Activated T-helper 17 cell treated with anti-CD3 and anti-CD28 coated beads, Interleukin-2, amount 50 U/mL, for 72 hours (primary cell): ENCODE data around the gene RALGPS1. TPM values are rescaled to one million over a fixed set of nuclear protein-coding genes. Genes with fewer than 3 reads are reported as not detected.

Source experiments
- ATAC-seq: fragments of 150-1000 bp; cut with Tn5 transposase; replicated peaks from 2 replicates; pipeline ENCODE4 v1.10.0; 2021; ENCODE audit warnings: mild to moderate bottlenecking, moderate library complexity
- H3K27ac Mint-ChIP-seq: one replicate; pipeline ENCODE4 v1.8.0; 2022; ENCODE audit warnings: mixed read lengths
- H3K27me3 Mint-ChIP-seq: one replicate; pipeline ENCODE4 v1.8.0; 2022; ENCODE audit warnings: mixed read lengths
- H3K36me3 Mint-ChIP-seq: one replicate; pipeline ENCODE4 v1.8.0; 2022; ENCODE audit warnings: low read depth, mild to moderate bottlenecking, mixed read lengths
- H3K4me1 Mint-ChIP-seq: one replicate; pipeline ENCODE4 v1.8.0; 2022; ENCODE audit warnings: mixed read lengths
- H3K4me3 Mint-ChIP-seq: one replicate; pipeline ENCODE4 v1.8.0; 2022; ENCODE audit warnings: mild to moderate bottlenecking, mixed read lengths
- H3K9me3 Mint-ChIP-seq: one replicate; pipeline ENCODE4 v1.8.0; 2022; ENCODE audit warnings: mixed read lengths
- total RNA-seq, 2 donors: library from RNA; stranded (reverse); gene quantifications; one replicate each; pipeline ENCODE4 v1.2.3, GENCODE V29; 2022

Gene RALGPS1
- total RNA-seq, 2 donors from 2014 or later, result 2.3 to 3.4 TPM

- no peak overlapping the region for H3K27ac Mint-ChIP-seq
- H3K4me1 Mint-ChIP-seq, result no peaks in the 10 kb centered on the region
- no peaks in the 10 kb centered on the region for H3K27me3 Mint-ChIP-seq
- H3K36me3 Mint-ChIP-seq, result no peaks in the 10 kb centered on the region
- H3K9me3 Mint-ChIP-seq, result no peaks in the 10 kb centered on the region
- no peak for ATAC-seq
- no peak overlapping the region for H3K4me3 Mint-ChIP-seq
Measured at GRCh38 chr9:126956917-126957686, 42.5 kb downstream of the RALGPS1 start.

DNA sequence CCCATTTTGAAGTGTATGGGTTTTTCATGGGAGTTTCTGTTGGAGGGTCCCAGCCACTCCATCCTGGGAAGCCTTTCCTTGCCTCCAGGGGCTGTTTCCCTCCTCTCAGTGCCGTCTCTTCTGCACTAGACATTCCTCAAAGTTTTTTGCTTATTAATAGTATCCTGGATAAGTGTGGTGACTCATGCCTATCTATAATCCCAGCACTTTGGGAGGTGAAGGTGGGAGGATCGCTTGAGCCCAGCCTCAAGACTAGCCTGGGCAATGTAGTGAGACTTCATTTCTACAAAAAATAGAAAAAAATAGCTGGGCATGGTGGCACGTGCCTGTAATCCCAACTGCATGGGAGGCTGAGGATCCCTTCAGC lies 43.1 kb downstream of the RALGPS1 start:
- Mint-ChIP-seq H3K27ac (no peak overlapping the region), H3K27me3 (no peaks in the 10 kb centered on the region), H3K36me3 (no peaks in the 10 kb centered on the region), H3K4me1 (no peaks in the 10 kb centered on the region), H3K9me3 (no peaks in the 10 kb centered on the region), H3K4me3 (no peak overlapping the region)
- ATAC-seq, result no peak

GRCh38 chr9:126959336-126959735 lies 44.8 kb downstream of the RALGPS1 start:
- no peaks in the 10 kb centered on the region for H3K36me3 Mint-ChIP-seq
- H3K27me3 Mint-ChIP-seq, result no peaks in the 10 kb centered on the region
- no peak overlapping the region for H3K4me3 Mint-ChIP-seq
- no peaks in the 10 kb centered on the region for H3K4me1 Mint-ChIP-seq
- ATAC-seq, result no peak
- H3K27ac Mint-ChIP-seq, result no peak overlapping the region
- H3K9me3 Mint-ChIP-seq, result no peaks in the 10 kb centered on the region

DNA sequence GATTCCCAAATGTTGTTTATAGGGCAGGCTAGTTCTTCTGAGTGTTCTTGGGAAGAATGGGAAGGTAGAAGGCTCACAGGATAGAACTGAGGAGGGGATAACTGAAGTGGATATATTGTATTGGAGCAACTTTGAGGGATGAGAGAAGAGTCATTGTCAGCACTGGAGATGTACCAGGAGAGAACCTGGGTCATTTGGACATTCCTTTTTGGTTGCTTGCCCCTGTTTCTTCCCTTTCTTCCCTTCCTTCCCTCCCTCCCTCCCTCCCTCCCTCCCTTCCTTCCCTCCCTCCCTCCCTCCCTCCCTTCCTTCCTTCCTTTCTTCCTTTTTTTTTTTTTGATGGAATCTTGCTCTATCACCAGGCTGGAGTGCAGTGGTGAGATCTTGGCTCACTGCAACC lies 45.3 kb downstream of the RALGPS1 start:
- no peak overlapping the region for H3K27ac Mint-ChIP-seq
- no peak overlapping the region for H3K4me3 Mint-ChIP-seq
- no peaks in the 10 kb centered on the region for H3K36me3 Mint-ChIP-seq
- no peak for ATAC-seq
- no peaks in the 10 kb centered on the region for H3K27me3 Mint-ChIP-seq
- H3K4me1 Mint-ChIP-seq, result no peaks in the 10 kb centered on the region
- no peaks in the 10 kb centered on the region for H3K9me3 Mint-ChIP-seq

GRCh38 chr9:126962336-126962735 lies 47.8 kb downstream of the RALGPS1 start:
- no peaks in the 10 kb centered on the region for H3K4me1 Mint-ChIP-seq
- no peak overlapping the region for H3K4me3 Mint-ChIP-seq
- ATAC-seq, result no peak
- H3K36me3 Mint-ChIP-seq, result no peaks in the 10 kb centered on the region
- no peak overlapping the region for H3K27ac Mint-ChIP-seq
- H3K9me3 Mint-ChIP-seq, result no peaks in the 10 kb centered on the region
- H3K27me3 Mint-ChIP-seq, result no peaks in the 10 kb centered on the region

GRCh38 chr9:126965077-126965476 lies 50.5 kb downstream of the RALGPS1 start:
- no peak overlapping the region for H3K4me3 Mint-ChIP-seq
- ATAC-seq, result no peak
- H3K36me3 Mint-ChIP-seq, result no peaks in the 10 kb centered on the region
- H3K27me3 Mint-ChIP-seq, result no peaks in the 10 kb centered on the region
- no peak overlapping the region for H3K27ac Mint-ChIP-seq
- H3K4me1 Mint-ChIP-seq, result no peaks in the 10 kb centered on the region
- H3K9me3 Mint-ChIP-seq, result no peaks in the 10 kb centered on the region

DNA sequence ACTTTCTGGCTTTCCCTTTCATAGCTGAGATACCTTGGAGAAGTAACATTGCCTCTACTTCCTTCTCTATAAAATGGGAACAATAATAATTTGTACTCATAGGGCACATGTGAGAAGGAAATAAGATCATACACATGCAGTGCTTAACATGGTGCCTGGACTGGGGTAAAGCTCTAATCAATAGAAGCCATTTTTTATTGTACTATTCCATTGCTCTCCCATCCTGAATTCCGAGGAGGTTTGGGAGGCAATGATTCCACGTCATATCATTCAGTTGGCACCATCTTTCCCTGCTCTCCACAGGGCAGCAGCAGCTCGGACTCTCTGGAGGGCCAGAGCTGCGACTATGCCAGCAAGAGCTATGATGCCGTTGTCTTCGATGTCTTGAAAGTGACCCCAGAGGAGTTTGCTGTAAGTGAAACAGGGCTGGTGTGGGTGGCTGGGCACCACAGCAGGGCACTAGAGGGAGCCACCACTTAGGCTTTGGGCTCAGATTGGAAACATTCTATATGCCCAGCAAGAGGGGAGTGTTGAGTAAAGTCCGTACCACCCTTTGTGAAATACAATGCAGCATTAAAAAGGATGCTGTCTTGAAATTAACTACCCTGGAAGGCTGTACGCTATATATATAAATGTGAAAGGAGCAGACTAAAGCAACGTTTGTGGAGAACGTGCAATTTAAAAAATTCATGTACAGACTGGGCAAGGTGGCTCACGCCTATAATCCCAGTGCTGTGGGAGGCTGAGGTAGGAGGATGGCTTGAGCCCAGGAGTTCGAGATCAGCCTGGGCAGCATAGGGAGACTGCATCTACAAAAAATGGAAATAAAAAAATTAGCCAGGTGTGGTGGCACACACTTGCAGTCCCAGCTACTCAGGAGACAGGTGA lies 51.2 kb downstream of the RALGPS1 start:
- ATAC-seq, result peak; percentile 66
- Mint-ChIP-seq H3K36me3 (no peaks in the 10 kb centered on the region), H3K4me1 (no peaks in the 10 kb centered on the region), H3K27me3 (no peaks in the 10 kb centered on the region), H3K4me3 (no peak overlapping the region), H3K9me3 (no peaks in the 10 kb centered on the region), H3K27ac (no peak overlapping the region)

GRCh38 chr9:126971261-126971660 lies 56.7 kb downstream of the RALGPS1 start:
- H3K4me3 Mint-ChIP-seq, result no peak overlapping the region
- H3K27me3 Mint-ChIP-seq, result no peaks in the 10 kb centered on the region

GRCh38 chr9:126973651-126974529 lies 59.3 kb downstream of the RALGPS1 start:
- ATAC-seq, result peak; percentile 49
- H3K27me3 Mint-ChIP-seq, result no peaks in the 10 kb centered on the region

More at GRCh38 chr9:126971261-126971660, 56.7 kb downstream of the RALGPS1 start:
- Mint-ChIP-seq H3K9me3 (no peaks in the 10 kb centered on the region), H3K36me3 (no peaks in the 10 kb centered on the region), H3K27ac (no peak overlapping the region), H3K4me1 (no peaks in the 10 kb centered on the region)
- ATAC-seq, result no peak

DNA sequence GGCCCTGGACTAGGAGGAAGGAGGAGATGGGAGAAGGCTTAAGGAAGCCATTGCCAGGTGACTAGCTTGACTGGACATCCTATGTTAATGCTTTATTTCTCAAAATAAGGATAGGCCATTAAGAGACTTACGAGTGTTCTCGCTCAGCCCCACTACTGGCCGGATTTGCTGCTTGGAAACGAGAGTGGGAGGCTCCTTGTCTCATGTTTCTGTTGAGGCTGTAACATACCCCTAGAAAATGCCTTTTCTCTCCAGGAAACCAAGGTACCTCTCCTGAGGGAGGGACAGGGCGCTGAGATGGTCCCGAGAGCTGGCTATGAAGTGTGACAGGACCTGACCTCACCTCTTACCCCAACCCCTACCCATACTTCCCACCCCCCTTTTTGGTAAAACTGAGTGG lies 60.0 kb downstream of the RALGPS1 start:
- no peak for ATAC-seq
- no peaks in the 10 kb centered on the region for H3K9me3 Mint-ChIP-seq
- no peaks in the 10 kb centered on the region for H3K27me3 Mint-ChIP-seq
- H3K4me1 Mint-ChIP-seq, result no peaks in the 10 kb centered on the region
- no peaks in the 10 kb centered on the region for H3K36me3 Mint-ChIP-seq
- no peak overlapping the region for H3K27ac Mint-ChIP-seq
- no peak overlapping the region for H3K4me3 Mint-ChIP-seq

More at GRCh38 chr9:126973651-126974529, 59.3 kb downstream of the RALGPS1 start:
- Mint-ChIP-seq H3K4me1 (no peaks in the 10 kb centered on the region), H3K9me3 (no peaks in the 10 kb centered on the region), H3K4me3 (no peak overlapping the region), H3K36me3 (no peaks in the 10 kb centered on the region), H3K27ac (no peak overlapping the region)

- H3K4me3 Mint-ChIP-seq, result no peak overlapping the region
- no peaks in the 10 kb centered on the region for H3K9me3 Mint-ChIP-seq
Measured at GRCh38 chr9:126975327-126976220, 61.0 kb downstream of the RALGPS1 start.

DNA sequence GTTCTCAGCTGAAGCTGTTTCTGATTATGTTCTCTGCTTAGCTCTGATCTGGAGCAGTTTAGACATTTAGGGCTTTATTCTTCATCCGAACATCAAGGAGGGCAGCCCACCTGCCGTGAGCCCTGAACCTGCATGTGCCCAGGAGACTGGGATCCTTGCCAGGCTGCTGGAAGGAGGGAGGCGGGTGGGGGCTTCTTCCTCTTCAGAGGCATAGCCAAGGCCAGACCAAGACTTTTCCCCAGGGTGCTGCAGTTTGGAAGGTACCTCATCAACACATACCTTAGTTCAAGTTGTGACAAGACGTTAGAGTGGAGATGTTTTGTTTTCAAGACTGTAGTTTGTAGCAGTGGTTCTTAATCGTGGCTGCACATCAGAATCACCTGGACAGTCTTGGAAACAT lies 64.9 kb downstream of the RALGPS1 start:
- H3K27me3 Mint-ChIP-seq, result peaks cover 14% of the 10 kb centered on the region

More at GRCh38 chr9:126975327-126976220, 61.0 kb downstream of the RALGPS1 start:
- Mint-ChIP-seq H3K27ac (no peak overlapping the region), H3K36me3 (no peaks in the 10 kb centered on the region), H3K27me3 (no peaks in the 10 kb centered on the region), H3K4me1 (no peaks in the 10 kb centered on the region)
- no peak for ATAC-seq

DNA sequence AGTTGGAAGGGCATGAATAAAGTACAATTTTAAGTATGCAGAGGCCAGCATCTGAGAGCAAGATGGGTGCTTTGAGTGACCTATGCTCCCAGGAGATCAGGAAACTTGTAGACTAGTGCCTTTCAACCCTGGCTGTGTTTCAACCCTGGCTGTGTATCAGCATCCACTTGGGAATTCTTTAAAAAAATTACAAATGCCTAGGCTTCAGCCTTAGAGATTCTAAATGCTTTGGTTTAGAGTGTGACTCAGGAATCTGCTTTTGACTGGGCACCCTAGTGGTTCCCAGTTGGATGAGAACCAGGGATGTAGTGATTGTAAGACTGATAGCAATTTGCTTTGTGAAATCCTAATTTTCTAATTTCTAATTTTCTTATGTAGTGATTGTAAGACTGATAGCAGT lies 65.6 kb downstream of the RALGPS1 start:
- H3K4me1 Mint-ChIP-seq, result peaks cover 8% of the 10 kb centered on the region
- H3K27me3 Mint-ChIP-seq, result peaks cover 14% of the 10 kb centered on the region
- H3K27ac Mint-ChIP-seq, result no peak overlapping the region
- ATAC-seq, result no peak
- no peaks in the 10 kb centered on the region for H3K36me3 Mint-ChIP-seq
- H3K4me3 Mint-ChIP-seq, result no peak overlapping the region
- H3K9me3 Mint-ChIP-seq, result no peaks in the 10 kb centered on the region

More for the DNA sequence above, 64.9 kb downstream of the RALGPS1 start:
- Mint-ChIP-seq H3K27ac (no peak overlapping the region), H3K4me3 (no peak overlapping the region), H3K4me1 (peaks cover 8% of the 10 kb centered on the region), H3K36me3 (no peaks in the 10 kb centered on the region), H3K9me3 (no peaks in the 10 kb centered on the region)
- no peak for ATAC-seq
